Esophagus squamous epithelium (tissue), 4 donors: Measurements from ENCODE around the gene TEX44.

ENCODE experiments used
- POLR2A ChIP-seq, 4 donors: fragments of 450-650 bp; IDR thresholded peaks; one replicate each; pipeline ENCODE4 v1.6.1; 2017; ENCODE audit warnings: antibody characterized with exemption in 4 of 4, mild to moderate bottlenecking in 4 of 4, moderate library complexity in 3 of 4
- TF ChIP-seq, protein P1 (sequence below), 6 experiments: fragments of 450-650 bp in 4 of 6; fragments of 200-600 bp in 2 of 6; sonication (generic) in 2 of 6; IDR thresholded peaks; one replicate each; pipeline ENCODE4 v1.5.1; 2016 to 2019; ENCODE audit warnings: antibody characterized with exemption in 6 of 6, mild to moderate bottlenecking in 4 of 6, moderate library complexity in 4 of 6

DNA sequence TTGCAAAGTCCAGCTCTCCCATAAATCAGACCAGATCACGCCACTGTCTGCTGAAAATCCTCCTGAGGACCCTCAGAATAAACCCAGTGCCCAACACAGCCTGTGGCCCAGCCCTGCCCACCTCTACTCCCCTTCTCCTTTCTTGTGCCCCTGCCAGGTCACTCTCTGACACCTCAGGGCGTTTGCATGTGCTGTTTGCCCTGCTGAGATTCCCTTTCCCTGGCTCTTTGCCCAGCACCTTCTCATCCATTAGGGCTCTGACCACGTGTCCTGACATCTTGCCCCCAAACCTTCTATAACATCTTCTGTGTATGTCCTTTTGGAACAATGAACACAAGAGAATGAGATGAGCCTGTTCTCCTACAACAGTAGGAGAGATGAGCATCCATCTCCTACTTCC, 43.9 kb upstream of the TEX44 start:
- TF ChIP-seq, protein P1, sequence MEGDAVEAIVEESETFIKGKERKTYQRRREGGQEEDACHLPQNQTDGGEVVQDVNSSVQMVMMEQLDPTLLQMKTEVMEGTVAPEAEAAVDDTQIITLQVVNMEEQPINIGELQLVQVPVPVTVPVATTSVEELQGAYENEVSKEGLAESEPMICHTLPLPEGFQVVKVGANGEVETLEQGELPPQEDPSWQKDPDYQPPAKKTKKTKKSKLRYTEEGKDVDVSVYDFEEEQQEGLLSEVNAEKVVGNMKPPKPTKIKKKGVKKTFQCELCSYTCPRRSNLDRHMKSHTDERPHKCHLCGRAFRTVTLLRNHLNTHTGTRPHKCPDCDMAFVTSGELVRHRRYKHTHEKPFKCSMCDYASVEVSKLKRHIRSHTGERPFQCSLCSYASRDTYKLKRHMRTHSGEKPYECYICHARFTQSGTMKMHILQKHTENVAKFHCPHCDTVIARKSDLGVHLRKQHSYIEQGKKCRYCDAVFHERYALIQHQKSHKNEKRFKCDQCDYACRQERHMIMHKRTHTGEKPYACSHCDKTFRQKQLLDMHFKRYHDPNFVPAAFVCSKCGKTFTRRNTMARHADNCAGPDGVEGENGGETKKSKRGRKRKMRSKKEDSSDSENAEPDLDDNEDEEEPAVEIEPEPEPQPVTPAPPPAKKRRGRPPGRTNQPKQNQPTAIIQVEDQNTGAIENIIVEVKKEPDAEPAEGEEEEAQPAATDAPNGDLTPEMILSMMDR (IDR thresholded peaks at IDR 0.05) = no peak
- no peak for TF ChIP-seq POLR2A (IDR thresholded peaks at IDR 0.05)
